ENCODE results near the gene CDC23.
"Not testable (repeated sequence)": the region's sequence is repeated elsewhere in the genome, so short reads cannot be mapped to it uniquely, and the experiment has no call there.

Gene CDC23

DNA sequence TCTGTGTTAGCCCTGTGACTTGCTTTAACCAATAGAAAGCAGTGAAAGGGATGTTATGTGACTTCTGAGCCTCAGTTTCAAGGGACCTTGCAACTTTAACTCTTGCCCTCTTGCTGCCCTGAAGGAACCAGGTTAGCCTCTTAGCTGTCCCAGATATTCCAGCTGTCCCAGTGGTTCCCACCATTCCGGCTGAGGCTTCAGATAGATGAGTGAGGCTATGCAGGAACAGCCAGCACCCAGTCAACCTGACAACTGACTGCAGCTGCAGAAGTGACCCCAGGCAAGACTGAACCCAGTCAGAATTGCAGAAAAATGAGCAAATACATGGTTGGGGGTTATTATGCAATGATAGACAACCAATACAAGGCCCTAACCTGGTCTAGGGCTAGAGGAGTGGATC lies 10.4 kb upstream of the CDC23 start:
- H3K4me3 ChIP-seq (ENCODE audit: insufficient read depth, low read depth, low read length): no peak overlapping the region
- H3K27me3 ChIP-seq (ENCODE audit: control insufficient read depth, insufficient read depth, low read length, poor library complexity, severe bottlenecking): no peaks in the 10 kb centered on the region
- WGBS, 2 experiments: 89 to 92% methylated on average over 1 of the region's 1 CpG
- H3K4me1 ChIP-seq (ENCODE audit: control insufficient read depth, insufficient read depth, low read length): no peaks in the 10 kb centered on the region
- H3K9me3 ChIP-seq (ENCODE audit: control insufficient read depth, low read length): no peaks in the 10 kb centered on the region
- no peaks in the 10 kb centered on the region for H3K36me3 ChIP-seq (ENCODE audit: control insufficient read depth, insufficient read depth, low read length)
- H3K27ac ChIP-seq (ENCODE audit: insufficient read depth, low read depth, low read length, poor library complexity, severe bottlenecking): no peak overlapping the region

DNA sequence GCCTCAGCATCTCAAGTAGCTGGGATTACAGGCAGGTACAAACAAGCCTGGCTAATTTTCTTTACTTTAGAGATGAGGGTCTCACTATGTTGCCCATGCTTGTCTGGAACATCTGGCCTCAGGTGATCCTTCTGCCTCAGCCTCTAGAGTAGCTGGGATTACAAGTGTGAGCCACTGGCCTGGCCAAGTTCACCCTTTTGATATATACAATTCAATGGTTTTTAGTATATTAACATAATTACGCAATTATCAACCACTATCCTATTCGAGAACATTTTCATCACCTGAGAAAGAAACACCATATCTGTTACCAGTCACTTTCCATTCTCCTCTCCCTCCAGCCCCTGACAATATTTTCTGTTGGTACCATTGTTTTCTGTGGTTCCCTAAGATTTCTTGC lies 3.7 kb upstream of the CDC23 start:
- WGBS, 2 experiments: 88 to 89% methylated on average over 2 of the region's 2 CpGs
- no peak overlapping the region for H3K4me3 ChIP-seq (ENCODE audit: insufficient read depth, low read depth, low read length)
- H3K27me3 ChIP-seq (ENCODE audit: control insufficient read depth, insufficient read depth, low read length, poor library complexity, severe bottlenecking): no peaks in the 10 kb centered on the region
- no peaks in the 10 kb centered on the region for H3K9me3 ChIP-seq (ENCODE audit: control insufficient read depth, low read length)
- no peaks in the 10 kb centered on the region for H3K36me3 ChIP-seq (ENCODE audit: control insufficient read depth, insufficient read depth, low read length)
- peaks cover 4% of the 10 kb centered on the region for H3K4me1 ChIP-seq (ENCODE audit: control insufficient read depth, insufficient read depth, low read length)
- H3K27ac ChIP-seq (ENCODE audit: insufficient read depth, low read depth, low read length, poor library complexity, severe bottlenecking): no peak overlapping the region

DNA sequence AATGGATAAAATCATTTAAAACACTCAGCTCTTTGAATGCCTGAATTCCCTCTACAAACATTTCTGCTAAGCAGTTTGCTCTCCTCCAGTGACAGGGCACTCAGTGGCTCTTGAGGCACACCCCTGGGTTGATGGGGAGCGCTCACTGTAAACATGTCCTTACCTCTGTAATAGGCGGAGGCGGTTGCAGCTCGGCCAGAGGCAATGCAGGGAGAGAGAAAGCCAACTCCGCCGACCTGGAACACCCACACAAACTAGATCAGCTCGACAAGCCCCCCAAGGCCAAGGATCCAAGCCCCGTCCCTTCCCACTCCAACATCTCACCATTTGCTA lies 329 bp downstream of the CDC23 start:
- H3K27me3 ChIP-seq (ENCODE audit: control insufficient read depth, insufficient read depth, low read length, poor library complexity, severe bottlenecking): no peaks in the 10 kb centered on the region
- peaks cover 6% of the 10 kb centered on the region for H3K4me1 ChIP-seq (ENCODE audit: control insufficient read depth, insufficient read depth, low read length)
- 1% methylated on average over 8 of the region's 8 CpGs for WGBS, 2 experiments
- no peaks in the 10 kb centered on the region for H3K36me3 ChIP-seq (ENCODE audit: control insufficient read depth, insufficient read depth, low read length)
- peak overlapping the region; percentile 98 for H3K4me3 ChIP-seq (ENCODE audit: insufficient read depth, low read depth, low read length)
- H3K27ac ChIP-seq (ENCODE audit: insufficient read depth, low read depth, low read length, poor library complexity, severe bottlenecking): peak overlapping the region; percentile 69
- H3K9me3 ChIP-seq (ENCODE audit: control insufficient read depth, low read length): no peaks in the 10 kb centered on the region

DNA sequence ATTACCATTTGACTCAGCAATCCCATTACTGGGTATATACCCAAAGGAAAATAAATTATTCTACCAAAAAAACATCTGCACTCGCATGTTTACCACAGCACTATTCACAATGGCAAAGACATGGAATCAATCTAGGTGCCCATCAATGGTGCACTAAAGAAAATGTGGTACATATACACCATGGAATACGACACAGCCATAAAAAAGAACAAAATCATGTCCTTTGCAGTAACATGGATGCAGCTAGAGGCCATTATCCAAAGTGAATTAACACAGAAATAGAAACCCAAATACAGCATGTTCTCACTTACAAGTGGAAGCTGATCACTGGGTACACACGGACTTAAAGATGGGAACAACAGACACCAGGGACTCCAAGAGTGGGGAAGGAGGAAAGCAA lies 2.1 kb downstream of the CDC23 start:
- no peaks in the 10 kb centered on the region for H3K9me3 ChIP-seq (ENCODE audit: control insufficient read depth, low read length)
- no peak overlapping the region for H3K27ac ChIP-seq (ENCODE audit: insufficient read depth, low read depth, low read length, poor library complexity, severe bottlenecking)
- no peaks in the 10 kb centered on the region for H3K36me3 ChIP-seq (ENCODE audit: control insufficient read depth, insufficient read depth, low read length)
- no peak overlapping the region for H3K4me3 ChIP-seq (ENCODE audit: insufficient read depth, low read depth, low read length)
- no peaks in the 10 kb centered on the region for H3K27me3 ChIP-seq (ENCODE audit: control insufficient read depth, insufficient read depth, low read length, poor library complexity, severe bottlenecking)
- WGBS, 2 experiments: 94 to 100% methylated on average over 3 of the region's 3 CpGs
- peaks cover 6% of the 10 kb centered on the region for H3K4me1 ChIP-seq (ENCODE audit: control insufficient read depth, insufficient read depth, low read length)

DNA sequence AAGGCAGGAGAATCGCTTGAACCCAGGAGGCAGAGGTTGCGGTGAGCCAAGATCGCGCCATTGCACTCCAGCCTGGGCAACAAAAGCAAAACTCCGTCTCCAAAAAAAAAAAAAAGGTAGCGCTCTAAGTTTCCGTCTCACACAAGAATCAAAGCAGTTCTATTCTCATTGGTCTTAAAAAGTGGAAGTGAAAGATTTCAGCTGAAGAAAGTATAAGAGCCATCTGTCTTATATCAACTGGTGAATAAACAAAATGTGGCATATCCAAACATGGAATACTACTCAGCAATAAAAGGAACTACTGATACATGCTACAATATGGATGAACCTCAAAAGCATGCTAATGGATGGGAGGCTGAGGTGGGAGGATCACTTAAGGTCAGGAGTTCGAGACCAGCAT lies 19.3 kb downstream of the CDC23 start:
- H3K27me3 ChIP-seq (ENCODE audit: control insufficient read depth, insufficient read depth, low read length, poor library complexity, severe bottlenecking); H3K9me3 ChIP-seq (ENCODE audit: control insufficient read depth, low read length); H3K4me1 ChIP-seq (ENCODE audit: control insufficient read depth, insufficient read depth, low read length); H3K27ac ChIP-seq (ENCODE audit: insufficient read depth, low read depth, low read length, poor library complexity, severe bottlenecking); H3K4me3 ChIP-seq (ENCODE audit: insufficient read depth, low read depth, low read length): not testable (repeated sequence)
- WGBS, 2 experiments: 95 to 98% methylated on average over 6 to 8 of the region's 8 CpGs
- peaks cover 55% of the 10 kb centered on the region for H3K36me3 ChIP-seq (ENCODE audit: control insufficient read depth, insufficient read depth, low read length)

DNA sequence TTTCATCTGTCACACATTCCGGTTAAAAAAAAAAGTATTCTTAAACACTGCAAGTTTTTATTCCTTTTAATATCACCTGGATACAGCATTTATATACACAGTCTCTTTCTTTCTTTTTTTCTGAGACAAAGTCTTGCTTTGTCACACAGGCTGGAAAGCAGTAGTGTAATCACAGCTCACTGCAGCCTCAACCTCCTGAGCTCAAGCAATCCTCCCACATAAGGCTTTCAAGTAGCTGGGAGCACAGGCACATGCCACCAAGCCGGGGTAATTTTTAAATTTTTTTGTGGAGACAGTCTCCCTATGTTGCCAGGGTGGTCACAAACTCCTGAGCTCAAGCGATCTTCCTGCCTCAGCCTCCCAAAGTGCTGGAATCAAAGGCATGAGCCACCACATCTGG lies 20.3 kb downstream of the CDC23 start:
- Histone ChIP-seq H3K27me3 (ENCODE audit: control insufficient read depth, insufficient read depth, low read length, poor library complexity, severe bottlenecking) (no peaks in the 10 kb centered on the region), H3K4me1 (ENCODE audit: control insufficient read depth, insufficient read depth, low read length) (no peaks in the 10 kb centered on the region), H3K36me3 (ENCODE audit: control insufficient read depth, insufficient read depth, low read length) (peaks cover 59% of the 10 kb centered on the region), H3K27ac (ENCODE audit: insufficient read depth, low read depth, low read length, poor library complexity, severe bottlenecking) (no peak overlapping the region), H3K9me3 (ENCODE audit: control insufficient read depth, low read length) (no peaks in the 10 kb centered on the region), H3K4me3 (ENCODE audit: insufficient read depth, low read depth, low read length) (no peak overlapping the region)
- WGBS, 2 experiments: 94% methylated on average over 3 of the region's 3 CpGs

DNA sequence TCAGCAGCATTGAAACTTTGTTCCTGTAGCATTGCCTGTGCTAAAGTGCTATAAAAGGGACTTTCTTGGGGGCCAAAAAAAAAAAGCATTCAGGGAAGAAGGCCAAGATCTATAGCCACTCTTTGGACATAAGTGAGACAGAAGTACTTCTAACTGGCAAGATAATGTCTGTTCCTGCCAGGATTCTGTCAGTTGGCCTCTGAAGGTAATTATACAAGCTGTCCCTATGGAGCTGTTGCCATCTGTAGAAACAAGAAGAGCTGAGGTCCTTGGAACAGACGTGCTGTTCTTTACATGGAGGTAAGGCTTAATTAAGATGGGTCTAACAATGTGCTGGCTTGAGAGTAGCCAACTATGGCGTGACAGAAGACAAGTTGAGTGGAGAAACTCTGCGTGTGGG lies 24.5 kb downstream of the CDC23 start:
- Histone ChIP-seq H3K36me3 (ENCODE audit: control insufficient read depth, insufficient read depth, low read length) (peaks cover 78% of the 10 kb centered on the region), H3K9me3 (ENCODE audit: control insufficient read depth, low read length) (no peaks in the 10 kb centered on the region), H3K4me3 (ENCODE audit: insufficient read depth, low read depth, low read length) (no peak overlapping the region), H3K4me1 (ENCODE audit: control insufficient read depth, insufficient read depth, low read length) (no peaks in the 10 kb centered on the region), H3K27ac (ENCODE audit: insufficient read depth, low read depth, low read length, poor library complexity, severe bottlenecking) (no peak overlapping the region), H3K27me3 (ENCODE audit: control insufficient read depth, insufficient read depth, low read length, poor library complexity, severe bottlenecking) (no peaks in the 10 kb centered on the region)
- 92 to 94% methylated on average over 3 of the region's 3 CpGs for WGBS, 2 experiments

DNA sequence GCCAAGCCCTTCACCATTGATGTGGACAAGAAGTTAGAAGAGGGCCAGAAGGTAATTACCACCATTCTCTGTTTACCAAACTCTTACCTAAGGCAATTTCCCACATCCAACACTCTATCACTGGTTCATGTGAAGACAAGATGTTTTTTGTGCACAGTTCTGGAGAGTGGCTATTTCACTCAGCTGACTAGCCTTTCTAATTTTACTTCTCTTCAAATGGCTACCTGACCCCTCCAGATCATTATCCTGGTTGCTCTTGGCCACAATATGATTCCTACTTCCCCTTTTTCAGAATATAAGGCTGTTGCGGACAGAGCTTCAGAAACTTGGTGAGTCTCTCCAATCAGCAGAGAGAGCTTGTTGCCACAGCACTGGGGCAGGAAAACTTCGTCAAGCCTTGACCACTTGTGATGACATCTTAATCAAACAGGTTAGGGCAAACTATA lies 27.1 kb downstream of the CDC23 start:
- peaks cover 87% of the 10 kb centered on the region for H3K36me3 ChIP-seq (ENCODE audit: control insufficient read depth, insufficient read depth, low read length)
- H3K9me3 ChIP-seq (ENCODE audit: control insufficient read depth, low read length): no peaks in the 10 kb centered on the region
- no peaks in the 10 kb centered on the region for H3K27me3 ChIP-seq (ENCODE audit: control insufficient read depth, insufficient read depth, low read length, poor library complexity, severe bottlenecking)
- no peak overlapping the region for H3K27ac ChIP-seq (ENCODE audit: insufficient read depth, low read depth, low read length, poor library complexity, severe bottlenecking)
- H3K4me3 ChIP-seq (ENCODE audit: insufficient read depth, low read depth, low read length): no peak overlapping the region
- 83 to 91% methylated on average over 2 of the region's 2 CpGs for WGBS, 2 experiments
- H3K4me1 ChIP-seq (ENCODE audit: control insufficient read depth, insufficient read depth, low read length): no peaks in the 10 kb centered on the region

DNA sequence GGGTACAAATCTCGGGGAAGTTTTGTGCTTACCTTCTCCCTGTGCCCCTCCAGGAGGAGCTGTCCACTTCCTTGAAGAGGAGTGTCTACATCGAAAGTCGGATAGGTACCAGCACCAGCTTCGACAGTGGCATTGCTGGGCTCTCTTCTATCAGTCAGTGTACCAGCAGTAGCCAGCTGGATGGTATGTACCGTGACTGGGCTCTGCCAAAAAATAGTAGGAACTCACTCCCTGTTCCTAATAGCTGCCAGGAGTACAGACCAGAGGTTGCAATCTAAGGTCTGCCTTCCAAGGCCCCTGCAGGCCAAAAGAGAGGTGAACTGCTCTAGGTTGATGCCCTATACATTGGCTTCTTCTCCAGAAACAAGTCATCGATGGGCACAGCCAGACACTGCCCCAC lies 30.3 kb downstream of the CDC23 start:
- Histone ChIP-seq H3K4me1 (ENCODE audit: control insufficient read depth, insufficient read depth, low read length) (no peaks in the 10 kb centered on the region), H3K4me3 (ENCODE audit: insufficient read depth, low read depth, low read length) (no peak overlapping the region), H3K27ac (ENCODE audit: insufficient read depth, low read depth, low read length, poor library complexity, severe bottlenecking) (no peak overlapping the region), H3K27me3 (ENCODE audit: control insufficient read depth, insufficient read depth, low read length, poor library complexity, severe bottlenecking) (no peaks in the 10 kb centered on the region), H3K9me3 (ENCODE audit: control insufficient read depth, low read length) (no peaks in the 10 kb centered on the region), H3K36me3 (ENCODE audit: control insufficient read depth, insufficient read depth, low read length) (peaks cover 62% of the 10 kb centered on the region)
- WGBS, 2 experiments: 93 to 95% methylated on average over 6 of the region's 6 CpGs

DNA sequence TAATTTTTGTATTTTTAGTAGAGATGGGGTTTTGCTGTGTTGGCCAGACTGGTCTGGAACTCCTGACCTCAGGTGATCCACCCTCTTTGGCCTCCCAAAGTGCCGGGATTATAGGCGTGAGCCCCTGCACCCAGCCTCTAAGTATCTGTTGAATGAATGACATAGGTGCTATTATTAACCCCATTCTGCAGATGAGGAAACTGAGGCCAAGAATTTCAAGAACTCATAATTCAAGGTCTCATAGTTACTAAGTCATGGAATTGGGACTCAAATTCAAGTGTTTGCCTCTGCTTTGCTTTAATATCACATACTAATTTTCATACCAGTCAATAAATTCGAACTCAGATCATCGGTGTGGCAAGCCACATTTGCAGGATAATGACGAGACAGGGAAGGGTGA lies 32.3 kb downstream of the CDC23 start:
- no peak overlapping the region for H3K27ac ChIP-seq (ENCODE audit: insufficient read depth, low read depth, low read length, poor library complexity, severe bottlenecking)
- no peaks in the 10 kb centered on the region for H3K27me3 ChIP-seq (ENCODE audit: control insufficient read depth, insufficient read depth, low read length, poor library complexity, severe bottlenecking)
- peaks cover 49% of the 10 kb centered on the region for H3K36me3 ChIP-seq (ENCODE audit: control insufficient read depth, insufficient read depth, low read length)
- no peak overlapping the region for H3K4me3 ChIP-seq (ENCODE audit: insufficient read depth, low read depth, low read length)
- no peaks in the 10 kb centered on the region for H3K4me1 ChIP-seq (ENCODE audit: control insufficient read depth, insufficient read depth, low read length)
- 93 to 96% methylated on average over 5 of the region's 5 CpGs for WGBS, 2 experiments
- no peaks in the 10 kb centered on the region for H3K9me3 ChIP-seq (ENCODE audit: control insufficient read depth, low read length)

DNA sequence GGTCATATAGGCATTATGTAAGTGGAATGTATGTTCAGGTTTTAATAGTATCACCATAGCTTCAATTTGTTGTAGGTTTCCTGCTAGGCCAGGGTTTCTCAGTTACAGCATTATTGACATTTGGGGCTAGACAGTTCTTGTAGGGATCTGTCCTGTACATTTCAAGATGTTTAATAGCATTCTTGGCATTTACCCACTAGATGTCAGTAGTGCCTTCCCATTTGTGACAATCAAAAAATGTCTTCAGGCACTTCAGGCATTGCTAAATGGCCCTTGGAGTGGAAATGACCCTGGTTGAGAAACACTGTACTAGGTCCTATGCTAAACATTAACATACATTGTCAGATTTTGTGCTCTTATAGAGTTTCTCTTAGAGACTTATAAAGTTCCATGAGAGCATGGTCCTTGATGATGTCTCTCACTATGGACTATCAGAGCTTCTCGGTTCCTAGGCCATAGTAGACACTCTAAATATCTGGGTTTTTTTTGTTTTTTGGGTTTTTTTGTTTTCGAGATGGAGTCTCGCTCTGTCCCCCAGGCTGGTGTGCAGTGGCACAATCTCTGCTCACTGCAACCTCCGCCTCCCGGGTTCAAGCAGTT lies 32.8 kb downstream of the CDC23 start:
- Histone ChIP-seq H3K27me3 (ENCODE audit: control insufficient read depth, insufficient read depth, low read length, poor library complexity, severe bottlenecking) (no peaks in the 10 kb centered on the region), H3K4me1 (ENCODE audit: control insufficient read depth, insufficient read depth, low read length) (no peaks in the 10 kb centered on the region), H3K27ac (ENCODE audit: insufficient read depth, low read depth, low read length, poor library complexity, severe bottlenecking) (no peak overlapping the region), H3K36me3 (ENCODE audit: control insufficient read depth, insufficient read depth, low read length) (peaks cover 44% of the 10 kb centered on the region), H3K4me3 (ENCODE audit: insufficient read depth, low read depth, low read length) (peak overlapping the region; percentile 96), H3K9me3 (ENCODE audit: control insufficient read depth, low read length) (no peaks in the 10 kb centered on the region)
- 71 to 77% methylated on average over 5 of the region's 5 CpGs for WGBS, 2 experiments

Data from ectodermal cell (in vitro differentiated cells).